T-cell (primary cell): ENCODE results near the gene RAPGEF1. TPM values are rescaled to one million over a fixed set of nuclear protein-coding genes. Genes with fewer than 3 reads are reported as not detected.

Source experiments
- ATAC-seq, 4 experiments: fragments of 200-7000 bp in 3 of 4; fragments of 150-1000 bp in 1 of 4; cut with Tn5 transposase; replicated peaks in 1 of 4; 1 replicate in 3 of 4; 2 replicates in 1 of 4; pipeline ENCODE4 v1.10.0; 2021; ENCODE audit warnings: moderate library complexity in 3 of 4, mild to moderate bottlenecking in 2 of 4, moderate number of reproducible peaks in 1 of 4
- CTCF ChIA-PET, 2 donors: fragments of 300-600 bp; sonication (Branson Sonifier 250); formaldehyde crosslinking; loops; one replicate each; lab custom pipeline; 2022; ENCODE audit warnings: antibody characterized with exemption in 2 of 2; lab: Charles Lee
- POLR2A ChIA-PET, 2 donors: fragments of 300-600 bp; sonication (Branson Sonifier 250); formaldehyde crosslinking; loops; one replicate each; lab custom pipeline; 2022; ENCODE audit warnings: antibody characterized with exemption in 2 of 2; lab: Charles Lee
- DNase-seq, 35 experiments: peaks; one replicate each; pipeline versions ENCODE4 v3.0.0 to v3.0.0-alpha.2; 2013 to 2023
- H3K27ac ChIP-seq: one replicate; pipeline ENCODE4 v1.5.1; 2013; ENCODE audit warnings: low read length
- H3K27me3 ChIP-seq, 2 experiments: replicated peaks in 1 of 2; 1 replicate in 1 of 2; 2 replicates in 1 of 2; pipeline versions ENCODE4 v1.6.1 to v1.7.0; 2013; ENCODE audit warnings: low read length in 1 of 2, mixed read lengths in 1 of 2; ENCODE audit not compliant: control insufficient read depth in 2 of 2, insufficient read depth in 2 of 2; ENCODE audit errors: extremely low read depth in 1 of 2
- H3K36me3 ChIP-seq, 2 donors: 1 replicate in 1 of 2; 2 replicates in 1 of 2; pipeline versions ENCODE4 v1.6.1 to v1.7.0; 2013; ENCODE audit warnings: low read length in 1 of 2; ENCODE audit not compliant: control insufficient read depth in 2 of 2, insufficient read depth in 1 of 2; ENCODE audit errors: extremely low read depth in 1 of 2
- H3K4me1 ChIP-seq, 2 experiments: 1 replicate in 1 of 2; 2 replicates in 1 of 2; pipeline versions ENCODE4 v1.6.1 to v1.7.0; 2013; ENCODE audit warnings: low read length in 2 of 2, mixed read lengths in 1 of 2; ENCODE audit not compliant: insufficient read depth in 2 of 2, control insufficient read depth in 1 of 2; ENCODE audit errors: extremely low read depth in 1 of 2
- H3K4me3 ChIP-seq, 2 donors: 1 replicate in 1 of 2; 2 replicates in 1 of 2; pipeline versions ENCODE4 v1.5.1 to v1.7.0; 2013; ENCODE audit warnings: mild to moderate bottlenecking in 2 of 2, low read length in 1 of 2, moderate library complexity in 1 of 2; ENCODE audit not compliant: control insufficient read depth in 1 of 2; ENCODE audit errors: extremely low read depth in 1 of 2
- H3K9me3 ChIP-seq: 2 replicates; pipeline ENCODE4 v1.7.0; 2013
- H3K27ac Mint-ChIP-seq, 2 donors: one replicate each; pipeline ENCODE4 v1.8.0; 2020 to 2021; ENCODE audit warnings: mild to moderate bottlenecking in 2 of 2, mixed read lengths in 2 of 2
- H3K27me3 Mint-ChIP-seq, 2 donors: one replicate each; pipeline ENCODE4 v1.8.0; 2021 to 2022; ENCODE audit warnings: mixed read lengths in 2 of 2
- H3K36me3 Mint-ChIP-seq: one replicate; pipeline ENCODE4 v1.8.0; 2021; ENCODE audit warnings: mixed read lengths
- H3K4me1 Mint-ChIP-seq, 3 donors: one replicate each; pipeline ENCODE4 v1.8.0; 2020 to 2022; ENCODE audit warnings: mixed read lengths in 3 of 3, mild to moderate bottlenecking in 1 of 3
- H3K4me3 Mint-ChIP-seq, 3 donors: one replicate each; pipeline ENCODE4 v1.8.0; 2020 to 2022; ENCODE audit warnings: mild to moderate bottlenecking in 3 of 3, mixed read lengths in 3 of 3, moderate library complexity in 3 of 3
- H3K9me3 Mint-ChIP-seq, 3 donors: one replicate each; pipeline ENCODE4 v1.8.0; 2020 to 2022; ENCODE audit warnings: mixed read lengths in 3 of 3
- WGBS: methylation state at CpG from one replicate; pipeline ENCODE4 v1.1.5; 2013; ENCODE audit warnings: missing lambda C conversion rate; ENCODE audit not compliant: insufficient coverage; 5-methylcytosine and 5-hydroxymethylcytosine counted together
- total RNA-seq, 35 experiments: library from RNA in 6 of 35; stranded (reverse) in 6 of 35; fragments of 120-200 nt in 1 of 35; gene quantifications; one replicate each; pipeline versions ENCODE4 v1.2.1 to v1.2.4 and lab custom pipeline; 2013 to 2026

RAPGEF1 gene
- total RNA-seq, 5 donors from 2014 or later (not counting 1 experiment from before 2014, with no cell fraction given) = 97.9 to 167 (median 139) TPM

GRCh38 chr9:131717719-131718460, 22.0 kb downstream of the RAPGEF1 start:
- DNase-seq (no peak), ATAC-seq (no peak)
- H3K9me3 Mint-ChIP-seq = no peaks in the 10 kb centered on the region
- H3K36me3 ChIP-seq = peaks cover 2 to 35% of the 10 kb centered on the region in 2 donors
- ChIA-PET POLR2A (interaction anchor here in 1 of 2 donors (0.8 kb wide), 1 partner anchor 402 kb away, joined by 10 read pairs; no protein-coding TSS in a partner anchor), CTCF (interaction anchor here in 1 of 2 donors (0.6 kb wide), 1 partner anchor 614 kb away, joined by 6 read pairs; no protein-coding TSS in a partner anchor)
- no peak overlapping the region for H3K27ac ChIP-seq
- peaks cover 67 to 81% (median 79%) of the 10 kb centered on the region in 3 donors for H3K4me1 Mint-ChIP-seq
- WGBS = 93% methylated on average over 10 of the region's 14 CpGs
- H3K4me1 ChIP-seq = peaks cover 0 to 62% of the 10 kb centered on the region in 2 experiments
- H3K36me3 Mint-ChIP-seq = peaks cover 29% of the 10 kb centered on the region
- H3K27ac Mint-ChIP-seq = peak overlapping the region; percentile 3 to 28
- H3K4me3 Mint-ChIP-seq = no peak overlapping the region
- no peaks in the 10 kb centered on the region for H3K27me3 ChIP-seq
- H3K4me3 ChIP-seq = no peak overlapping the region
- no peaks in the 10 kb centered on the region for H3K27me3 Mint-ChIP-seq
- no peaks in the 10 kb centered on the region for H3K9me3 ChIP-seq

GRCh38 chr9:131715906-131716305, 24.0 kb downstream of the RAPGEF1 start:
- DNase-seq (no peak), ATAC-seq (no peak)
- H3K27ac ChIP-seq = no peak overlapping the region
- peak overlapping the region in 1 of 2 donors; percentile 12 for H3K27ac Mint-ChIP-seq
- H3K36me3 ChIP-seq = peaks cover 0 to 22% of the 10 kb centered on the region in 2 donors
- no peak overlapping the region for H3K4me3 Mint-ChIP-seq
- H3K4me1 ChIP-seq = peaks cover 0 to 67% of the 10 kb centered on the region in 2 experiments
- POLR2A ChIA-PET = interaction anchor here in 1 of 2 donors (1.0 kb wide), 1 partner anchor 9 kb away, joined by 3 read pairs; no protein-coding TSS in a partner anchor
- CTCF ChIA-PET = no interaction called here
- 86% methylated on average over 5 of the region's 5 CpGs for WGBS
- H3K4me3 ChIP-seq = no peak overlapping the region
- H3K27me3 Mint-ChIP-seq = no peaks in the 10 kb centered on the region
- no peaks in the 10 kb centered on the region for H3K9me3 ChIP-seq
- H3K4me1 Mint-ChIP-seq = peaks cover 72 to 87% (median 86%) of the 10 kb centered on the region in 3 donors
- no peaks in the 10 kb centered on the region for H3K27me3 ChIP-seq
- no peaks in the 10 kb centered on the region for H3K9me3 Mint-ChIP-seq
- peaks cover 24% of the 10 kb centered on the region for H3K36me3 Mint-ChIP-seq

GRCh38 chr9:131714821-131715220, 25.1 kb downstream of the RAPGEF1 start:
- H3K27me3 ChIP-seq = no peaks in the 10 kb centered on the region
- no peak overlapping the region for H3K4me3 ChIP-seq
- H3K27ac ChIP-seq = no peak overlapping the region
- Mint-ChIP-seq H3K27ac (peak overlapping the region in 1 of 2 donors; percentile 2), H3K4me1 (peaks cover 72 to 87% (median 85%) of the 10 kb centered on the region in 3 donors), H3K36me3 (peaks cover 21% of the 10 kb centered on the region), H3K4me3 (no peak overlapping the region), H3K27me3 (no peaks in the 10 kb centered on the region), H3K9me3 (no peaks in the 10 kb centered on the region)
- ATAC-seq (no peak), DNase-seq (no peak)
- CTCF ChIA-PET = no interaction called here
- 67% methylated on average over 7 of the region's 9 CpGs for WGBS
- peaks cover 0 to 20% of the 10 kb centered on the region in 2 donors for H3K36me3 ChIP-seq
- no peaks in the 10 kb centered on the region for H3K9me3 ChIP-seq
- POLR2A ChIA-PET = interaction anchor here (0.6 to 1.1 kb wide), 2 partner anchors 13 to 18 kb away, joined by 3 read pairs; no protein-coding TSS in a partner anchor
- H3K4me1 ChIP-seq = peaks cover 7 to 69% of the 10 kb centered on the region in 2 experiments

- ChIA-PET POLR2A (interaction anchor here (0.6 kb wide), 2 partner anchors 11 to 16 kb away, joined by 3 to 4 read pairs; no protein-coding TSS in a partner anchor), CTCF (interaction anchor here in 1 of 2 donors (0.6 kb wide), 1 partner anchor 227 kb away, joined by 6 read pairs; no protein-coding TSS in a partner anchor)
- peaks cover 8 to 71% of the 10 kb centered on the region in 2 experiments for H3K4me1 ChIP-seq
- H3K27ac ChIP-seq = no peak overlapping the region
- no peak overlapping the region for H3K4me3 ChIP-seq
- Mint-ChIP-seq H3K4me1 (peaks cover 76 to 87% (median 86%) of the 10 kb centered on the region in 3 donors), H3K27me3 (no peaks in the 10 kb centered on the region), H3K9me3 (no peaks in the 10 kb centered on the region), H3K36me3 (peaks cover 21% of the 10 kb centered on the region), H3K27ac (peak overlapping the region; percentile 34 to 52), H3K4me3 (no peak overlapping the region)
- WGBS = 100% methylated on average over 3 of the region's 10 CpGs
- no peaks in the 10 kb centered on the region for H3K27me3 ChIP-seq
- H3K9me3 ChIP-seq = no peaks in the 10 kb centered on the region
- ATAC-seq = no peak
- peaks cover 0 to 20% of the 10 kb centered on the region in 2 donors for H3K36me3 ChIP-seq
- DNase-seq = no peak
Observed at GRCh38 chr9:131714161-131714646, 25.7 kb downstream of the RAPGEF1 start.

GRCh38 chr9:131713016-131713415, 26.9 kb downstream of the RAPGEF1 start:
- Histone ChIP-seq H3K9me3 (no peaks in the 10 kb centered on the region), H3K27me3 (no peaks in the 10 kb centered on the region), H3K4me1 (peaks cover 8 to 75% of the 10 kb centered on the region in 2 experiments), H3K36me3 (peaks cover 0 to 20% of the 10 kb centered on the region in 2 donors), H3K27ac (no peak overlapping the region), H3K4me3 (no peak overlapping the region)
- Mint-ChIP-seq H3K27ac (peak overlapping the region in 1 of 2 donors; percentile 50), H3K4me3 (no peak overlapping the region), H3K9me3 (no peaks in the 10 kb centered on the region), H3K27me3 (no peaks in the 10 kb centered on the region), H3K36me3 (peaks cover 17% of the 10 kb centered on the region), H3K4me1 (peaks cover 74 to 85% (median 84%) of the 10 kb centered on the region in 3 donors)
- WGBS = 97% methylated on average over 5 of the region's 8 CpGs
- ATAC-seq (no peak), DNase-seq (no peak)
- ChIA-PET POLR2A (interaction anchor here in 1 of 2 donors (1.0 kb wide), 1 partner anchor 47 kb away, joined by 3 read pairs; no protein-coding TSS in a partner anchor), CTCF (no interaction called here)

- no peak for ATAC-seq
Observed at GRCh38 chr9:131712151-131712716, 27.6 kb downstream of the RAPGEF1 start.

More at GRCh38 chr9:131712151-131712716, 27.6 kb downstream of the RAPGEF1 start:
- Mint-ChIP-seq H3K4me1 (peaks cover 74 to 85% (median 85%) of the 10 kb centered on the region in 3 donors), H3K4me3 (no peak overlapping the region), H3K27ac (peak overlapping the region; percentile 39 to 57), H3K9me3 (no peaks in the 10 kb centered on the region), H3K36me3 (peaks cover 22% of the 10 kb centered on the region), H3K27me3 (no peaks in the 10 kb centered on the region)
- H3K36me3 ChIP-seq = peaks cover 0 to 18% of the 10 kb centered on the region in 2 donors
- no peak overlapping the region for H3K4me3 ChIP-seq
- DNase-seq = no peak
- ChIA-PET CTCF (no interaction called here), POLR2A (interaction anchor here in 1 of 2 donors (1.5 kb wide), 1 partner anchor 15 kb away, joined by 3 read pairs; no protein-coding TSS in a partner anchor)
- peak overlapping the region; percentile 21 for H3K27ac ChIP-seq
- H3K4me1 ChIP-seq = peaks cover 9 to 77% of the 10 kb centered on the region in 2 experiments
- H3K27me3 ChIP-seq = no peaks in the 10 kb centered on the region
- 95% methylated on average over 4 of the region's 10 CpGs for WGBS
- H3K9me3 ChIP-seq = no peaks in the 10 kb centered on the region
